ENCODE measurements around the gene NTM.

DNA sequence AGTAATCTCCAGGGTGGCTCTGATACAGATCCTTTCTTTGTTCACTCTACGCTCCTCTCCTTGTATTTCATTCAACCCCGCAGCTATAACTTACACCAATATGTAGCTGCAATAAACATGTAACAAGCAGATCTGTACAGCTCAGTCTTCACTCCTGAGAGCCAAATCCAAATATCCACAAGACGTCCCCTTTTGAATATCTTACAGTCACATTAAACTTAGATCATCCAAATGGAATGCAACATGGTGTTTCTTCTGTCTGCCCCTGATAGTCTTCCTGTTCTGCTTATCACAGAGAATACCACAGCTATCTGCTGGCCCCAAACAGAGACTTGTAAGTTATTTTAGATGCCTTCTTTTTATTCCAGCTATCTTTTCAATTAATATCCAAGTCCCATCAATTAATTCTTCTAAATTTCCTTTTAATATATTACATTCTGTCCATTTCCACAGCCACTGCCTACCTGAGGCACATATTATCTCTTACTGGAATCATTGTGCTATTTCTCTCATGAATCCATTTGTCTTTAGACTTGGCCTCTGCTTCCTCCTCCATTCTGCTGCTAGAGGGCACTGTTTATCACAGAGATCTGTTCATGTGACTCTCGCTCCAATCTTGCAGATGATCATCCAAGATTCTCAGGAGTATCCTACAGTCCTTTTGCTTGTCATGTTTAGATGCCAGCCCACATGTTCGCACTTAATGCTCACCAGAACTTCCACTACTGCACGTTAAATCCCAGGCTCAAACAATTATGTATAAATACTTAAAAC, 908.6 kb downstream of the NTM start:
- no peak for TF ChIP-seq EZH2phosphoT487 (IDR thresholded peaks at IDR 0.05; ENCODE audit: borderline replicate concordance, low read length)
- TF ChIP-seq, protein P1, sequence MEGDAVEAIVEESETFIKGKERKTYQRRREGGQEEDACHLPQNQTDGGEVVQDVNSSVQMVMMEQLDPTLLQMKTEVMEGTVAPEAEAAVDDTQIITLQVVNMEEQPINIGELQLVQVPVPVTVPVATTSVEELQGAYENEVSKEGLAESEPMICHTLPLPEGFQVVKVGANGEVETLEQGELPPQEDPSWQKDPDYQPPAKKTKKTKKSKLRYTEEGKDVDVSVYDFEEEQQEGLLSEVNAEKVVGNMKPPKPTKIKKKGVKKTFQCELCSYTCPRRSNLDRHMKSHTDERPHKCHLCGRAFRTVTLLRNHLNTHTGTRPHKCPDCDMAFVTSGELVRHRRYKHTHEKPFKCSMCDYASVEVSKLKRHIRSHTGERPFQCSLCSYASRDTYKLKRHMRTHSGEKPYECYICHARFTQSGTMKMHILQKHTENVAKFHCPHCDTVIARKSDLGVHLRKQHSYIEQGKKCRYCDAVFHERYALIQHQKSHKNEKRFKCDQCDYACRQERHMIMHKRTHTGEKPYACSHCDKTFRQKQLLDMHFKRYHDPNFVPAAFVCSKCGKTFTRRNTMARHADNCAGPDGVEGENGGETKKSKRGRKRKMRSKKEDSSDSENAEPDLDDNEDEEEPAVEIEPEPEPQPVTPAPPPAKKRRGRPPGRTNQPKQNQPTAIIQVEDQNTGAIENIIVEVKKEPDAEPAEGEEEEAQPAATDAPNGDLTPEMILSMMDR (IDR thresholded peaks at IDR 0.05; ENCODE audit: low read depth, low read length, poor library complexity, severe bottlenecking): peak; percentile 46
